Neural crest cell (in vitro differentiated cells): ENCODE data around the gene ACTR6. TPM values are rescaled to one million over a fixed set of nuclear protein-coding genes. Genes with fewer than 3 reads are reported as not detected.

ENCODE experiments used
- DNase-seq: peaks from one replicate; pipeline ENCODE4 v3.0.0; 2021; ENCODE audit warnings: low read depth, mixed read lengths, low spot score
- H3K27ac Mint-ChIP-seq: one replicate; pipeline ENCODE4 v1.8.0; 2021; ENCODE audit warnings: mild to moderate bottlenecking, mixed read lengths; ENCODE audit not compliant: unreplicated experiment
- H3K27me3 Mint-ChIP-seq: 2 replicates; pipeline ENCODE4 v1.8.0; 2021; ENCODE audit warnings: low read depth, mild to moderate bottlenecking, mixed read lengths
- H3K36me3 Mint-ChIP-seq: 2 replicates; pipeline ENCODE4 v1.8.0; 2021; ENCODE audit warnings: low read depth, mild to moderate bottlenecking, mixed read lengths
- H3K4me1 Mint-ChIP-seq: 2 replicates; pipeline ENCODE4 v1.8.0; 2021; ENCODE audit warnings: mixed read lengths
- H3K4me3 Mint-ChIP-seq: one replicate; pipeline ENCODE4 v1.8.0; 2021; ENCODE audit warnings: mild to moderate bottlenecking, mixed read lengths
- H3K9me3 Mint-ChIP-seq: 2 replicates; pipeline ENCODE4 v1.8.0; 2021; ENCODE audit warnings: mixed read lengths
- CTCF ChIP-seq: fragments of 200-600 bp; sonication (generic); conservative IDR thresholded peaks from 2 replicates; pipeline ENCODE4 v1.5.0; 2021; ENCODE audit warnings: antibody characterized with exemption, mild to moderate bottlenecking
- total RNA-seq: library from RNA; stranded (reverse); gene quantifications from 2 replicates; pipeline ENCODE4 v1.2.1, GENCODE V29; 2021

The ACTR6 gene
- total RNA-seq, 1 donor from 2014 or later: 36.3 TPM

- TF ChIP-seq CTCF: no peak
- Mint-ChIP-seq H3K4me3 (no peak overlapping the region), H3K9me3 (no peaks in the 10 kb centered on the region), H3K27ac (no peak overlapping the region), H3K36me3 (no peaks in the 10 kb centered on the region), H3K4me1 (peaks cover 19% of the 10 kb centered on the region), H3K27me3 (no peaks in the 10 kb centered on the region)
- no peak for DNase-seq
Measured at GRCh38 chr12:100165356-100165755, 35.3 kb upstream of the ACTR6 start.

- Mint-ChIP-seq H3K9me3 (no peaks in the 10 kb centered on the region), H3K27ac (no peak overlapping the region), H3K4me3 (no peak overlapping the region), H3K4me1 (peaks cover 19% of the 10 kb centered on the region), H3K36me3 (no peaks in the 10 kb centered on the region), H3K27me3 (no peaks in the 10 kb centered on the region)
- DNase-seq: no peak
- no peak for TF ChIP-seq CTCF
Measured at GRCh38 chr12:100166232-100166631, 34.4 kb upstream of the ACTR6 start.

GRCh38 chr12:100168562-100168961, 32.1 kb upstream of the ACTR6 start:
- Mint-ChIP-seq H3K4me1 (peaks cover 12% of the 10 kb centered on the region), H3K9me3 (no peaks in the 10 kb centered on the region), H3K27ac (no peak overlapping the region), H3K36me3 (no peaks in the 10 kb centered on the region), H3K4me3 (no peak overlapping the region), H3K27me3 (no peaks in the 10 kb centered on the region)
- TF ChIP-seq CTCF: no peak
- no peak for DNase-seq

GRCh38 chr12:100169345-100169744, 31.3 kb upstream of the ACTR6 start:
- no peak for TF ChIP-seq CTCF
- Mint-ChIP-seq H3K4me1 (peaks cover 5% of the 10 kb centered on the region), H3K27ac (no peak overlapping the region), H3K27me3 (no peaks in the 10 kb centered on the region), H3K9me3 (no peaks in the 10 kb centered on the region), H3K36me3 (no peaks in the 10 kb centered on the region), H3K4me3 (no peak overlapping the region)
- no peak for DNase-seq

- H3K36me3 Mint-ChIP-seq: no peaks in the 10 kb centered on the region
- H3K9me3 Mint-ChIP-seq: no peaks in the 10 kb centered on the region
- no peak overlapping the region for H3K4me3 Mint-ChIP-seq
- H3K27me3 Mint-ChIP-seq: no peaks in the 10 kb centered on the region
- no peak for DNase-seq
- no peak for TF ChIP-seq CTCF
- H3K4me1 Mint-ChIP-seq: peaks cover 3% of the 10 kb centered on the region
- no peak overlapping the region for H3K27ac Mint-ChIP-seq
Measured at GRCh38 chr12:100170313-100170858, 30.2 kb upstream of the ACTR6 start.

GRCh38 chr12:100171248-100171647, 29.4 kb upstream of the ACTR6 start:
- Mint-ChIP-seq H3K27ac (no peak overlapping the region), H3K4me1 (peaks cover 3% of the 10 kb centered on the region), H3K4me3 (no peak overlapping the region)

More at GRCh38 chr12:100171248-100171647, 29.4 kb upstream of the ACTR6 start:
- no peaks in the 10 kb centered on the region for H3K27me3 Mint-ChIP-seq
- H3K36me3 Mint-ChIP-seq: no peaks in the 10 kb centered on the region
- TF ChIP-seq CTCF: no peak
- H3K9me3 Mint-ChIP-seq: no peaks in the 10 kb centered on the region
- DNase-seq: no peak
